Frontal cortex (tissue), 4 donors: ENCODE data around the gene PEAK1. TPM values are rescaled to one million over a fixed set of nuclear protein-coding genes. Genes with fewer than 3 reads are reported as not detected.

Experiments
- DNase-seq, 2 donors: peaks; one replicate each; pipeline ENCODE4 v3.0.0; 2012; ENCODE audit warnings: low spot score in 2 of 2
- FAIRE-seq: peaks from 2 replicates; lab custom pipeline; 2012; peaks lifted over from hg19 to GRCh38; lab: Jason Lieb, UNC
- total RNA-seq: library from RNA; depleted of rRNA; stranded (reverse); fragments of >200 nt; gene quantifications from one replicate; pipeline ENCODE4 v1.2.3, GENCODE V29; 2014
- donor health status: control.
- donor health status: control.
- donor health status: control.

The PEAK1 gene
- total RNA-seq, 1 donor from 2014 or later = 15.9 TPM

DNA sequence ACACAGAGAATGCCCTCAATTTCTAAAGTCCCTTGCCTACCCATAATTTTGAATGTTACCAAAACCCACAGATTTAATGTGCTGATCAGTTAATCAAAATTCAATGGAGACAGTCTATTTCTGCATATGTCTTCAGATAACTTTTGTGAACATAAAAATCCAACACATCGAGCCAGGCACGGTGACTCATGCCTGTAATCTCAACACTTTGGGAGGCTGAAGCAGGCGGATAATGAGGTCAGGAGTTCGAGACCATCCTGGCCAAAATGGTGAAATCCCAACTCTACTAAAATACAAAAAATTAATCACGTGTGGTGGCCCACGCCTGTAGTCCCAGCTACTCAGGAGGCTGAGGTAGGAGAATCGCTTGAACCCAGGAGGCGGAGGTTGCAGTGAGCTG is 49.3 kb downstream of the PEAK1 start:
- FAIRE-seq (no peak), DNase-seq (no peak)

- no peak for DNase-seq
- FAIRE-seq = no peak
Observed at GRCh38 chr15:77369168-77369567, 50.7 kb downstream of the PEAK1 start.

DNA sequence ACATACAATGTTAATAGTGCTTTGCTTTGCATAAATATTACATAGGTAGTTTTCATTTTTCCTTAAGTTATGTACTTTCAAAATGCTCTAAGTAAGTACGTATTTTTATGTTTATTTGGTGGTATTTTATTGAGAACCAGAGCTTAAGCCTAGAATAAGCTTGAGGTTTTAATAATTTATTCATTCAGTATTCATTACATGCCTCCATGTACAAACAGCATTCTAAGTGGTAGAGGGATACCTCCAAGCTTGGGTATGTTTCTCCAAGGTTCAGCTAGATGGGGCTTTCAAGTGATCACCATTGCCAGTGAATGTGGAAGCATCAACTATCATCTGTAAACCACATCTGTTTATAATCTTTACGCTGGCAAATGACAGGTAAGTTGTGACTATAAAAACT is 52.3 kb downstream of the PEAK1 start:
- DNase-seq (no peak), FAIRE-seq (no peak)

GRCh38 chr15:77361456-77361855 is 58.4 kb downstream of the PEAK1 start:
- FAIRE-seq = no peak

DNA sequence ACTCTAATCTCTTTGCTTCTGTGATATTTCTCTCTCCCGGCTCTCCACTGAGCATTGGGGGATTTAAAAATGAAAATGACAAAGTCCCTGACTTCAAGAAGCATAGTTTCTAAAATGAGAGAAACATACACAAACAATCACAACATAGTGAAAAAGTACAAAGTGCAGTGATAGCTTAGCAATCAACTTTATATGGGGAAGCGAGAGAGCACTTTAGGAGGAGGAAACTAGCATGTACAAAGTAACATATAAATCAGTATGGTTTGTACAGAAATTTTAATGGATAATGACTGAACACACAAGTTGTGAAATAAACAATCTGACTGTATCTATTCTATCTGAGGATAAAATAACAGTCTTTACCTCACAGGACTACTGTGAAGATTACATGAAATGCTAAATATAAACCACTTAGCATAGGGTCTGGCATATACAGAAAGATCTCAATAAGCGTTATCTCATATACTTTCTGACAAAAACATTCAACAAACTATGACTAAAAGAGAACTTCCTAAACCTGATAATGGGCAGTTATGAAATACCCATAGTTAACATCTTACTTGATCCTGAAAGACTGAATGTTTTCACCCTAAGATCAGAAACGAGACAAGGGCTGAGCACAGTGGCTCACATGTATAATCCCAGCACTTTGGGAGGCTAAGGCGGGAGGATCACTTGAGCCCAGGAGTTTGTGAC is 61.2 kb downstream of the PEAK1 start:
- DNase-seq (no peak), FAIRE-seq (no peak)

More at GRCh38 chr15:77361456-77361855, 58.4 kb downstream of the PEAK1 start:
- no peak for DNase-seq

GRCh38 chr15:77356305-77356704 is 63.6 kb downstream of the PEAK1 start:
- FAIRE-seq (no peak), DNase-seq (no peak)

GRCh38 chr15:77355321-77355720 is 64.6 kb downstream of the PEAK1 start:
- no peak for DNase-seq
- no peak for FAIRE-seq

DNA sequence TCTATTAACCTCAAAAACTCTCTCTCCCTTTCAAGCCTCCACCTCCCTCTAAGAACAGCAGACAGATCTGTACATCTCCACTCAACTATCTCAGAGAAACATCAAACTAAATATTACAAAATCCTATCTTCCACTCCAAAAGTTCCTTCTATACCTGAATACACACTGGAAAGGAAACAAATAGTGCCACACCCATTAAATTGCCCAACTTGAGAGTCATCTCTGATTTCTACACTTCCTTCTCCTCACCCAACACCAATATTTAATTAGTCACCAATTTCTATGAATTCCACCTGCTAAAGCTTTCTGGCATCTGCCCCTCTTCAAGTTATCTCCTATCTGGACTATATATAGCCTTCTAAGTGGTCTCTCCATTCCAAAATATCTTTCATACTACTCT is 65.8 kb downstream of the PEAK1 start:
- FAIRE-seq (no peak), DNase-seq (no peak)

GRCh38 chr15:77352887-77353286 is 67.0 kb downstream of the PEAK1 start:
- no peak for FAIRE-seq
- DNase-seq = no peak

DNA sequence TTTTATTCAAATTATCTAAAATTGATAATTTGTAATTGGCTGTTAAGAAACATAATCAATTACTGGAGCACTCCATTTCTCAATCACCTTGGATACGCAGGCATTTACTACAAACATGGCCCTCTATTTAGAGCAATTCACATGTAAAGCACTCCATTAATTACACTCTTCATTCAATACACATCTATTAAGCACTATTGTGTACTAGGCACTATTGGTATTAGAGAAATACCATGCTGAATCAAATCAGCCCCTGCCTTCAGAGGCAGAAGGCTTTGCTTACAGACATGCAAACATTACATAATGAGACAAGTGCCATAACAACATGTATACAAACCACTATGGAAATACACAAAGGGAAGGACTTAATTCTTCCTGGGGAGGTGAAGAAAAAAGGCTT is 69.1 kb downstream of the PEAK1 start:
- DNase-seq (no peak), FAIRE-seq (no peak)

DNA sequence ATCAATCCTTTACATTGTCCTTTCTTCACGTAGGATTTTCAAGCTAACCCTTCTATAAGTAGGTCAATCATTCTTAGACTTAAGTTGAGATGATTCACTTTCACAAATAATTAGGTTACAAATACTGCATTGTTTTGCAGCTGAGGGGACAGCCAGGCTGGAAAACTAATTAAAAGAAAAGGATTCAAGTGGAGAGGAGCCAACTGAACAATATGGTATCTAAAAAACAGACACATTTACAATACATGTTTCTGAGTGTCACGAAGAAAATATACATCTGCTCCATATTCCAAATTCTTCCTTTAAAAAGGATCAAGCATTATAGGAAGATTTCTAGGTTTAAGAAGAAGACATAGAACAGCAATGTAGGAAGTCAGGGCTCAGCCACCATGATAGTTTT is 70.2 kb downstream of the PEAK1 start:
- FAIRE-seq (no peak), DNase-seq (no peak)

- DNase-seq (no peak), FAIRE-seq (no peak)
Observed at GRCh38 chr15:77348511-77348910, 71.4 kb downstream of the PEAK1 start.

- no peak for FAIRE-seq
Observed at GRCh38 chr15:77347197-77347596, 72.7 kb downstream of the PEAK1 start.

DNA sequence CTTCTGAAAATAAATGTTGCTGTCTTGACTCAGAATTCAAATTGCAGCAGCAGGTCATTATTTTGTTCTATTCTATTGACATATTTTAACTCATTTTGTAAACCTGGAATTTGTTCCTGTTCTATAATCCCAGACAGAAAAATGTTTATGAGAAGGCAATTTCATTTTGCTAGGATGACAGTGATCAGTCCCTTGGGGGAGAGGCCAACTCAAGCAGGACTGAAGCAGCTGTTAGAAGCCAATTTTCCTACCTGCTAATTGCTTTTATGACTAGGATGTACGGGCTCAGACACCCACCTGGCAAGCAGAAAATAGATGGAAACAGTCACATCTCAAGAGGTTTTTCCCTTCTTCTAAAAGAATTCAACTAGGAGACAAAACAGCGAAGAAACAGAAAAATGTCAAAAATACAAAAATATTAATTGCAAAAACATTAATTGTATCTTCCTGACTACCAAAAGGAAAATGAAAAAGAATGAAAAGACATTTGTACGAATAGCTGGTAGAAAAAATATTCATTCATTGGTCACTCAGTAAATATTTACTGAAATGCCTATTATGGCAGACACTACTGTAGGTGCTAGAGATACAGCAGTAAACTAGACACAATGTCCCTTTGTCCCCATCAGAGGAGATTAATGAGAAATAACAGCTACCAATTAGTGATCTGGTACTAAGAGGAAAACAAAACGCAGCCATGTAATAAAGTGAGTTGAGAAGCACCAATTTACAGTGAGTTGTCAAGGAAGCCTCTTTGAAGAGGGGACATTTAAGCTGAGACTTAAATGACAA is 73.5 kb downstream of the PEAK1 start:
- no peak for FAIRE-seq

More at GRCh38 chr15:77347197-77347596, 72.7 kb downstream of the PEAK1 start:
- no peak for DNase-seq

DNA sequence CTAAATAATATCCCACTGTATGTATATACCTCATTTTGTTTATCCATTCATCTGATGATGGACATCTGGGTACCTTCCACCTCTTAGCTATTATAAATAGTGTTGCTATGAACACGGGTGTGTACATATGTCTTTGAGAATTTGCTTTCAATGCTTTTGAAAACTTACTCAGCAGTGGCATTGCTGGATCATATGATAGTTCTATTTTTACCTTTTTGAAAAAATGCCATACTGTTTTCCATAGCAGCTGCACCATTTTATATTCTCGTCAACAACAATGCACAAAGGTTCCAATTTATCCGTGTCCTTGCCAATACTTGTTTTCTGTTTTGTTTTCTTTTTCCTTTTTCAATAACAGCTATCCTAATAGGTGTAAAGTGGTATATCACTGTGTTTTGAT is 77.1 kb downstream of the PEAK1 start:
- DNase-seq = no peak
- no peak for FAIRE-seq

More for the DNA sequence above, 73.5 kb downstream of the PEAK1 start:
- no peak for DNase-seq

GRCh38 chr15:77340245-77340644 is 79.7 kb downstream of the PEAK1 start:
- DNase-seq (no peak), FAIRE-seq (no peak)

DNA sequence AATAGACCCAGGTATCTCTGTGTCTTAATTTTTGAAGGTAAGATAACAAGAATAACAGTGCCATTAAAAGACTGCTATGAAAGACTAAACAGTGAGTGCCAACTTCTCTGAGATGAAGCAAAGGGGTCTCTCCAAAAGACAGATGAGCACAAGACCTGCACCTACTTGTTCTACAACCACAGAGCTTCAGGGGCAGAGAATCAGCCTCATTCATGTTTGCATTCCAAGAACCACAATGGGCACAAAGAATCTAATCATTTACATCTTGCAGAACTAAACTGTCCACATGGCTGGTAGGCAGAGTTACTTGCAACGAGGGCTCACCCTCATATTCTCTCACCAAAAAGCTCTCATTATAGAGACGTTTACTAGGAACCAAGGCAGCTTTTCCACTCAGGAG is 83.9 kb downstream of the PEAK1 start:
- no peak for FAIRE-seq

GRCh38 chr15:77335298-77335697 is 84.6 kb downstream of the PEAK1 start:
- no peak for DNase-seq

More for the DNA sequence above, 83.9 kb downstream of the PEAK1 start:
- no peak for DNase-seq

DNA sequence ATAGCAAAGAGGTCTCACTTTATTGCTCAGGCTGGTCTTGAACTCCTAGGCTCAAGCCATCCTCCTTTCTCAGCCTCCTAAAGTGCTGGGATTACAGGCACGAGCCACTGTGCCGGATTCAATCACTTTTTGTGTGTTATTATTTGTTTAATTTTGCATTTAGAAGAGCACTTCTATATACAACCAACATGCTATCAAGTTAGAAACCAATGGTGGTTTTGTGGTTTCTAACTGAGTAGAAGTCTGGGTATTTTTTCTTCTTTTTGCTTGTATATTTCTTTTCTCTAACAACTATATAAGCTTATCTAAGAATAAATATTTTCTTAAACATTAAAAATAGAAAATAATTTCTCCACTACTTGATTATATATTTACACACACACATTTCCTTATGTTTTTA is 86.7 kb downstream of the PEAK1 start:
- DNase-seq (no peak), FAIRE-seq (peak; percentile 76)

More at GRCh38 chr15:77335298-77335697, 84.6 kb downstream of the PEAK1 start:
- FAIRE-seq = no peak

DNA sequence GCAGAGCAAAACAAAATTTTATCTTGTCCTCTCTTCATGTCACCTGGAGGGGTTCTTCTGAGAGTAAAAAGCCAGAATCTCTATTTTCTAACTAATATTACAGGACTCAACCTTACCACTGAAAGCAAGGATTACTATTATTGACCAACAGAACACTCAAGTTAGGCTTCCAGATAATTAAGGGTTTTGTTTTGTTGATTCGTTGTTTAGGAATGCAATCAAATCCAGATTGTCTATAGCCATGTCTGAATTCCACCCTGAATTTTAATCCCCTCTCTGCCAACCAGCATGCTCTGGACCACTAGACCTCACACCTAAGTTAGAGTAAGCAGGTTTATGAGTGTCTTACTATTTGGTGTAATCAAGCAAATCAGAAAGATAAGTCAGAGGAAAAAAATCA is 90.7 kb downstream of the PEAK1 start:
- no peak for DNase-seq
- FAIRE-seq = no peak

DNA sequence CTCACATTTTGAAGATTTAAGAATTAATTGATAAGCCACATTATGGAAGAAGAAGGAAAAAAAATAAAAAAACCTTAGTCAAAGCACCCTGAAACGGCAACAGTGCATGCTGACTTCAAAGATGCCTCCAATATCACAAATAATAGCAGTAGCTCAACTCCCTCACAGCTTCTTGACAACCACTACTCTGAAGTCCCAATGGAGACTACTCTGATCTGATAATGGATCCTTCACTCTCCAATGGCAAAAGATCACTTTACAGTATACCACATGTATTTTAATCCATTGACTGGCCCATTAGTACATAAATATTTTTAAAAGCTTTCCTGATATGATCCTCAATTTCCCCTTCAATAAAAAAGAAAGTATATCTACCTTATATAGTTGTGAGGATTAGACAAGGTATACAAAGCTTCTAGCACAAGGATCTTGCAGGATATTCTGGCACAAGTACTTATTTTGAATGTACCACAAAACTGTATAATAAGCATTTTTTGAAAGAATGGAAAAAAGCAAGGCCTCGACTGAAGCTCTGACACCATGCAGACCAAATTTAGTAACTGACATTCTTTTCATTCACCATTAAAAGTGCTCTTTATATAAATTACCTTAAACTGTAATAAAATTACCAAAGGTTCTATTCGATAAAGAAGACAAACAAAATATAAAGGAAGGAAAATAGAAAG is 91.9 kb downstream of the PEAK1 start:
- no peak for DNase-seq
- no peak for FAIRE-seq
